ENCODE data around the gene LHFPL6. TPM values are rescaled to one million over a fixed set of nuclear protein-coding genes. Genes with fewer than 3 reads are reported as not detected.
A peak's percentile ranks its signal among the peaks of the same experiment; 100 is the strongest.

LHFPL6 gene
- total RNA-seq (7.2 and 12.1 TPM in 2 replicates), polyA plus RNA-seq (14.1 and 17.2 TPM in 2 replicates)

DNA sequence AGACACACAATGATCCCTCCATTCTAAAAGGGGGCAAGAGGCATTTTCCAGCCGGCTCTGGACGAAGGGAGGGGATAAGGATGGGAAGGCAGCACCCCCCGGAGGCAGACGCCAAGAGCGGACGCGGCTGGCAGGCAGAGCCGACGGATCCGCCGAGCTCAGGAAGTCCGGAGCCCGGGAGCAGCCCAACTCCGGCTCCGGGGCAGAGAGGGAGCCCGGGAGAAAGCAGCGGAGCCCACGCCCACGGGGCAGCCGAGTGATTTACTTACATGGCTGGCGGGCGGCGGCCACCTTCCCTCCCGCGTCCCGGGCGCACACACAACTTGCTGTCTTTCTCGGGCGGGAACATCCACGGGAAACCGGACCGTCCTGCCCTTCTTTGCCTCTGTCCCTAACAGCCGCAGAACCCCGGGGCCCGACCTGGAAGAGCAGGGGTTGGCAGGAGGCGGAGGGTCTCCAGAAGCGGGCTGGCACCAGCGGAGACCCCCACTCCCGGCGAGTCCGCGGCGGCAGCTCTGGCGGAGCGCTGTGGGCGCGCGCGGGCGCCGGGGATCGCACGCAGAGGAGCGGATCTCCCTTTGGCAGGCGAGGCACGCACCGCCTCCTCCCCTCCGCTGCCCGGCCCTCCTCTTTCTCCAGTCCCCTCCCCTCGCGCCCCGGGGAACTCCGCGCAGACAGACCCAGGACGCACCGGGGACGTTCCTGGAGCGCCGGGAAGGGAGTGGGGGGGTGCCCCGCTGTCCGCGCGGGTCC is at the start of gene LHFPL6:
Gene LHFPL6 (minus strand): TSS at position 580 of the 753 bp plus-strand sequence.
- H2AFZ ChIP-seq = peak within 1 kb of the TSS; percentile 99
- WGBS (ENCODE audit: low lambda C conversion rate, missing lambda C conversion rate) = under 1% methylated on average over 37 of the region's 73 CpGs
- TF ChIP-seq CTCF (IDR thresholded peaks at IDR 0.05; ENCODE audit: poor library complexity) (peak; percentile 57), EZH2 (IDR thresholded peaks at IDR 0.05; ENCODE audit: borderline replicate concordance) (no peak)

GRCh38 chr13:39646122-39646521 is 43.1 kb upstream of the LHFPL6 start:
- WGBS (ENCODE audit: low lambda C conversion rate, missing lambda C conversion rate) = 80% methylated on average over 4 of the region's 4 CpGs
- no peaks in the 10 kb centered on the region for H4K20me1 ChIP-seq (ENCODE audit: insufficient read depth, poor library complexity, severe bottlenecking)
- no peak for DNase-seq (ENCODE audit: low spot score)
- H3K27me3 ChIP-seq = no peaks in the 10 kb centered on the region
- no peak overlapping the region for H3K4me3 ChIP-seq
- H3K9me3 ChIP-seq (ENCODE audit: low read depth) = no peaks in the 10 kb centered on the region
- no peaks in the 10 kb centered on the region for H3K4me1 ChIP-seq (ENCODE audit: insufficient read depth)
- no peak for TF ChIP-seq EZH2phosphoT487 (IDR thresholded peaks at IDR 0.05; ENCODE audit: low read depth, severe bottlenecking, unreplicated experiment)
- no peak for TF ChIP-seq EZH2 (IDR thresholded peaks at IDR 0.05; ENCODE audit: borderline replicate concordance)
- no peak for TF ChIP-seq CTCF (IDR thresholded peaks at IDR 0.05; ENCODE audit: poor library complexity)
- H3K9me2 ChIP-seq (replicated peaks; ENCODE audit: insufficient read depth) = no peaks in the 10 kb centered on the region
- no peak overlapping the region for H3K4me2 ChIP-seq
- no peak overlapping the region for H3K27ac ChIP-seq
- no peak overlapping the region for H2AFZ ChIP-seq
- no peaks in the 10 kb centered on the region for H3K36me3 ChIP-seq (replicated peaks; ENCODE audit: insufficient read depth, low read depth)
- no peaks in the 10 kb centered on the region for H3K79me2 ChIP-seq

More for the DNA sequence above, at the start of gene LHFPL6:
- no peaks in the 10 kb centered on the region for H3K36me3 ChIP-seq (replicated peaks; ENCODE audit: insufficient read depth, low read depth)
- DNase-seq (ENCODE audit: low spot score) = peak; percentile 87
- peak within 1 kb of the TSS; percentile 75 for H3K27ac ChIP-seq
- peaks cover 4% of the 10 kb centered on the region for H3K4me1 ChIP-seq (ENCODE audit: insufficient read depth)
- H4K20me1 ChIP-seq (ENCODE audit: insufficient read depth, poor library complexity, severe bottlenecking) = no peaks in the 10 kb centered on the region
- H3K9me3 ChIP-seq (ENCODE audit: low read depth) = no peaks in the 10 kb centered on the region
- peak within 1 kb of the TSS; percentile 85 for H3K4me3 ChIP-seq
- H3K9me2 ChIP-seq (replicated peaks; ENCODE audit: insufficient read depth) = no peaks in the 10 kb centered on the region
- H3K79me2 ChIP-seq = no peaks in the 10 kb centered on the region
- H3K27me3 ChIP-seq = peaks cover 24% of the 10 kb centered on the region
- H3K4me2 ChIP-seq = peak within 1 kb of the TSS; percentile 98

DNA sequence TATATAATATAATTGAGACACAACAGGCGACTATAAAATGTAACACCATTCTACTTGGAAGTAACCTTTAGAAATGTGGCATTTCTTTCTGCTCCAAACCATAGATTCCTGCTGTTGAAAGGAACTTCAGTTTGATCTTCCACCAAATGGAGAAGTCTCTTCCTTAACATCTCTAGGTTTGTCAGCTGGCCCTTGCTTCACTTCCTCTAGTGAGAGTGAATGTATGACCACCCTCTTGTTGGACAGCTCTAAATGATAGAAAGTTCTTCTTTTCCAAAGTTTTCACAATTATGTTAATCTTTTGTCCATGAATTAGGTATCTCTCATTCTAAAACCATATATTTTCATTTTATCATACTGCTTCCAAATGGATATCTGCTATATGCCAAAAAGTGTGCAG is 38.7 kb upstream of the LHFPL6 start:
- Histone ChIP-seq H3K4me1 (ENCODE audit: insufficient read depth) (no peaks in the 10 kb centered on the region), H3K4me2 (no peak overlapping the region), H3K4me3 (no peak overlapping the region), H2AFZ (no peak overlapping the region), H3K27me3 (no peaks in the 10 kb centered on the region), H3K9me2 (replicated peaks; ENCODE audit: insufficient read depth) (no peaks in the 10 kb centered on the region), H3K36me3 (replicated peaks; ENCODE audit: insufficient read depth, low read depth) (no peaks in the 10 kb centered on the region), H4K20me1 (ENCODE audit: insufficient read depth, poor library complexity, severe bottlenecking) (no peaks in the 10 kb centered on the region), H3K79me2 (no peaks in the 10 kb centered on the region), H3K27ac (no peak overlapping the region), H3K9me3 (ENCODE audit: low read depth) (no peaks in the 10 kb centered on the region)
- no peak for DNase-seq (ENCODE audit: low spot score)
- no peak for TF ChIP-seq CTCF (IDR thresholded peaks at IDR 0.05; ENCODE audit: poor library complexity)
- TF ChIP-seq EZH2phosphoT487 (IDR thresholded peaks at IDR 0.05; ENCODE audit: low read depth, severe bottlenecking, unreplicated experiment) = no peak
- no peak for TF ChIP-seq EZH2 (IDR thresholded peaks at IDR 0.05; ENCODE audit: borderline replicate concordance)
- WGBS (ENCODE audit: low lambda C conversion rate, missing lambda C conversion rate) = 97% methylated on average over 1 of the region's 1 CpG

Measured in hepatocyte (in vitro differentiated cells).